OCI-LY1 (cell line): ENCODE results near the gene HOXC10.

Source experiments
- CTCF ChIP-seq: fragments of 200-600 bp; sonication (generic), shearing (Covaris generic); IDR thresholded peaks from 2 replicates; pipeline ENCODE4 v1.5.1; 2017; ENCODE audit warnings: mild to moderate bottlenecking, antibody characterized with exemption, low read length, moderate library complexity, mixed read lengths
- EZH2 ChIP-seq: fragments of 200-600 bp; sonication (generic), shearing (Covaris generic); IDR thresholded peaks from 2 replicates; pipeline ENCODE4 v1.8.0; 2017; ENCODE audit warnings: borderline replicate concordance, mixed run types, mild to moderate bottlenecking, antibody characterized with exemption, low read length, moderate library complexity, mixed read lengths

GRCh38 chr12:53977596-53978445 is 7.1 kb upstream of the HOXC10 start:
- no peak for TF ChIP-seq CTCF
- no peak for TF ChIP-seq EZH2
